SK-N-SH (cell line): Measurements from ENCODE around the gene CHST10. TPM values are rescaled to one million over a fixed set of nuclear protein-coding genes. Genes with fewer than 3 reads are reported as not detected.

ENCODE experiments used
- CTCF ChIA-PET: fragments of 300-600, 350-600 bp; formaldehyde crosslinking; extraction: SDS; loops from one replicate; lab custom pipeline; 2021; lab: Yijun Ruan, JAX
- POLR2A ChIA-PET: fragments of 350-600 bp; sonication (Branson Sonifier 250); formaldehyde crosslinking; extraction: SDS; loops from one replicate; lab custom pipeline; 2020; ENCODE audit warnings: antibody characterized with exemption, inconsistent platforms; lab: Yijun Ruan, JAX
- DNase-seq: peaks from one replicate; pipeline ENCODE4 v3.0.0; 2012
- H2AFZ ChIP-seq: fragments of 200-600 bp; sonication (generic); 2 replicates; pipeline ENCODE4 v1.8.1; 2016; ENCODE audit warnings: antibody characterized with exemption, mild to moderate bottlenecking, low read depth
- H3F3A ChIP-seq: fragments of 200-600 bp; sonication (generic); replicated peaks from 2 replicates; pipeline ENCODE3; 2016; ENCODE audit warnings: antibody characterized with exemption, mild to moderate bottlenecking; ENCODE audit not compliant: insufficient read depth
- H3K27ac ChIP-seq, 2 experiments: fragments of 200-500 bp in 1 of 2; fragments of 200-600 bp in 1 of 2; sonication (Bioruptor generic) in 1 of 2; sonication (generic), shearing (Covaris generic) in 1 of 2; 2 replicates each; pipeline versions ENCODE4 v1.5.1 to v1.6.1; 2014 to 2016; ENCODE audit warnings: low read depth in 2 of 2, inconsistent platforms in 1 of 2, low read length in 1 of 2, mild to moderate bottlenecking in 1 of 2, mixed read lengths in 1 of 2
- H3K27me3 ChIP-seq: fragments of 200-600 bp; sonication (generic), shearing (Covaris generic); 2 replicates; pipeline ENCODE4 v1.6.1; 2016; ENCODE audit warnings: mixed run types; ENCODE audit not compliant: insufficient read depth
- H3K36me3 ChIP-seq, 2 experiments: fragments of 200-500 bp in 1 of 2; fragments of 200-600 bp in 1 of 2; sonication (Bioruptor generic) in 1 of 2; sonication (generic) in 1 of 2; replicated peaks in 1 of 2; 2 replicates each; pipeline versions ENCODE3 to v1.5.1; 2014 to 2016; ENCODE audit warnings: low read length in 1 of 2, mild to moderate bottlenecking in 1 of 2; ENCODE audit not compliant: insufficient read depth in 2 of 2, control insufficient read depth in 1 of 2
- H3K4me1 ChIP-seq, 2 experiments: fragments of 200-500 bp in 1 of 2; fragments of 200-600 bp in 1 of 2; sonication (Bioruptor generic) in 1 of 2; sonication (generic), shearing (Covaris generic) in 1 of 2; 2 replicates each; pipeline versions ENCODE4 v1.5.1 to v1.6.1; 2014 to 2016; ENCODE audit warnings: low read depth in 1 of 2, low read length in 1 of 2, mixed run types in 1 of 2; ENCODE audit not compliant: insufficient read depth in 2 of 2, control insufficient read depth in 1 of 2
- H3K4me2 ChIP-seq: fragments of 200-600 bp; sonication (generic), shearing (Covaris generic); 2 replicates; pipeline ENCODE4 v1.6.1; 2017; ENCODE audit warnings: mixed run types
- H3K4me3 ChIP-seq, 2 experiments: fragments of 200-500 bp in 1 of 2; fragments of 200-600 bp in 1 of 2; sonication (Bioruptor generic) in 1 of 2; sonication (generic), shearing (Covaris generic) in 1 of 2; 2 replicates each; pipeline versions ENCODE4 v1.5.1 to v1.8.1; 2014 to 2016; ENCODE audit warnings: low read depth in 2 of 2, inconsistent platforms in 1 of 2, low read length in 1 of 2, mild to moderate bottlenecking in 1 of 2, mixed read lengths in 1 of 2, moderate library complexity in 1 of 2
- H3K79me2 ChIP-seq: fragments of 200-600 bp; sonication (generic); 2 replicates; pipeline ENCODE4 v1.8.1; 2017; ENCODE audit warnings: mild to moderate bottlenecking; ENCODE audit not compliant: insufficient read depth
- H3K9ac ChIP-seq: fragments of 200-600 bp; sonication (generic); 2 replicates; pipeline ENCODE4 v1.6.1; 2017; ENCODE audit warnings: mixed run types
- H3K9me2 ChIP-seq: fragments of 200-600 bp; sonication (generic); 2 replicates; pipeline ENCODE4 v1.6.1; 2017; ENCODE audit warnings: mixed run types
- H3K9me3 ChIP-seq: fragments of 200-600 bp; sonication (generic); 2 replicates; pipeline ENCODE4 v1.6.1; 2017; ENCODE audit warnings: mixed run types, mild to moderate bottlenecking, moderate library complexity
- H4K20me1 ChIP-seq: fragments of 200-600 bp; sonication (generic); 2 replicates; pipeline ENCODE4 v1.6.1; 2017; ENCODE audit warnings: mild to moderate bottlenecking, mixed run types; ENCODE audit not compliant: insufficient read depth
- CHD2 ChIP-seq: fragments of 150-350 bp; IDR thresholded peaks from 2 replicates; pipeline ENCODE4 v1.6.1; 2018; ENCODE audit warnings: low read length; ENCODE audit not compliant: partially characterized antibody
- CTCF ChIP-seq: fragments of 200-600 bp; sonication (generic); IDR thresholded peaks from 2 replicates; pipeline ENCODE4 v1.6.1; 2017; ENCODE audit warnings: antibody characterized with exemption, mild to moderate bottlenecking, moderate library complexity
- GABPA ChIP-seq: IDR thresholded peaks from 2 replicates; pipeline ENCODE4 v1.4.0; 2012; ENCODE audit warnings: low read depth, mild to moderate bottlenecking
- NFIC ChIP-seq: IDR thresholded peaks from 2 replicates; pipeline ENCODE4 v1.4.0; 2012; ENCODE audit warnings: borderline replicate concordance
- NRF1 ChIP-seq: IDR thresholded peaks from 2 replicates; pipeline ENCODE4 v1.6.1; 2012; ENCODE audit warnings: low read depth, mild to moderate bottlenecking, low read length
- PBX3 ChIP-seq: IDR thresholded peaks from 2 replicates; pipeline ENCODE4; 2012
- REST ChIP-seq: IDR thresholded peaks from 2 replicates; pipeline ENCODE4 v1.6.1; 2012; ENCODE audit warnings: mild to moderate bottlenecking, low read depth, low read length, moderate library complexity
- RXRA ChIP-seq: IDR thresholded peaks from 2 replicates; pipeline ENCODE4 v1.4.0; 2012; ENCODE audit warnings: low read depth, mild to moderate bottlenecking, borderline replicate concordance
- SMC3 ChIP-seq: IDR thresholded peaks from 2 replicates; pipeline ENCODE4 v1.6.1; 2012; ENCODE audit warnings: low read depth, low read length, improper control_type of control experiment
- TEAD4 ChIP-seq: IDR thresholded peaks from 2 replicates; pipeline ENCODE4 v1.4.0; 2012; ENCODE audit warnings: mild to moderate bottlenecking, borderline replicate concordance; ENCODE audit not compliant: insufficient read depth
- WGBS: methylation state at CpG from one replicate; pipeline ENCODE4 v1.1.6; 2017; ENCODE audit warnings: low lambda C conversion rate; 5-methylcytosine and 5-hydroxymethylcytosine counted together
- polyA plus RNA-seq, 3 experiments: library from polyadenylated mRNA; depleted of rRNA; stranded (reverse); fragments of >200 nt; gene quantifications; 2 replicates each; pipeline ENCODE4 v1.2.3, GENCODE V29; 2012
- TF ChIP-seq, protein P1 (sequence below): IDR thresholded peaks from 2 replicates; pipeline ENCODE4 v1.4.0; 2012; ENCODE audit warnings: low read depth, borderline replicate concordance

Gene CHST10
- polyA plus RNA-seq, 1 of the 3 experiments (the other 2 are of a cell fraction), result 17.6 TPM

- DNase-seq, result no peak
- Histone ChIP-seq H3K27me3 (no peaks in the 10 kb centered on the region), H3K36me3 (no peaks in the 10 kb centered on the region), H3F3A (no peaks in the 10 kb centered on the region), H3K27ac (no peak overlapping the region), H2AFZ (no peak overlapping the region), H4K20me1 (no peaks in the 10 kb centered on the region), H3K79me2 (no peaks in the 10 kb centered on the region), H3K9me2 (no peaks in the 10 kb centered on the region), H3K9ac (no peak overlapping the region), H3K4me3 (no peak overlapping the region), H3K4me1 (no peaks in the 10 kb centered on the region), H3K9me3 (no peaks in the 10 kb centered on the region), H3K4me2 (no peak overlapping the region)
- TF ChIP-seq TEAD4, result no peak
- TF ChIP-seq CTCF, result no peak
- no peak for TF ChIP-seq NRF1
- TF ChIP-seq SMC3, result no peak
- no peak for TF ChIP-seq REST
- TF ChIP-seq GABPA, result no peak
- TF ChIP-seq, protein P1, sequence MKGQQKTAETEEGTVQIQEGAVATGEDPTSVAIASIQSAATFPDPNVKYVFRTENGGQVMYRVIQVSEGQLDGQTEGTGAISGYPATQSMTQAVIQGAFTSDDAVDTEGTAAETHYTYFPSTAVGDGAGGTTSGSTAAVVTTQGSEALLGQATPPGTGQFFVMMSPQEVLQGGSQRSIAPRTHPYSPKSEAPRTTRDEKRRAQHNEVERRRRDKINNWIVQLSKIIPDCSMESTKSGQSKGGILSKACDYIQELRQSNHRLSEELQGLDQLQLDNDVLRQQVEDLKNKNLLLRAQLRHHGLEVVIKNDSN, result no peak
- no peak for TF ChIP-seq NFIC
- no peak for TF ChIP-seq CHD2
- ChIA-PET POLR2A (no interaction called here), CTCF (interaction anchor here (18.9 kb wide), 1 partner anchor 115 kb away, joined by 467 read pairs; no protein-coding TSS in a partner anchor)
- WGBS, result 89% methylated on average over 7 of the region's 7 CpGs
These were observed 40.6 kb downstream of the CHST10 start for GRCh38 chr2:100376836-100377235.

GRCh38 chr2:100367163-100367562, 50.3 kb downstream of the CHST10 start:
- H3K27ac ChIP-seq, result no peak overlapping the region
- DNase-seq, result no peak
- POLR2A ChIA-PET, result no interaction called here
- no peak overlapping the region for H3K4me2 ChIP-seq
- H3K4me3 ChIP-seq, result no peak overlapping the region
- 94% methylated on average over 1 of the region's 1 CpG for WGBS
- H2AFZ ChIP-seq, result no peak overlapping the region
- no peaks in the 10 kb centered on the region for H3K36me3 ChIP-seq
- H3K9ac ChIP-seq, result no peak overlapping the region
- no peaks in the 10 kb centered on the region for H3K9me3 ChIP-seq
- CTCF ChIA-PET, result interaction anchor here (1.5 to 7.6 kb wide), 3 partner anchors 14 to 105 kb away, joined by 4 to 53 read pairs (median 25); no protein-coding TSS in a partner anchor
- no peaks in the 10 kb centered on the region; a peak in 1 of 4 replicates for H3K4me1 ChIP-seq
- no peaks in the 10 kb centered on the region for H3K9me2 ChIP-seq
- no peaks in the 10 kb centered on the region for H4K20me1 ChIP-seq
- H3F3A ChIP-seq, result no peaks in the 10 kb centered on the region
- TF ChIP-seq RXRA, result no peak
- TF ChIP-seq NFIC, result no peak
- TF ChIP-seq TEAD4, result no peak
- TF ChIP-seq PBX3, result no peak
- TF ChIP-seq SMC3, result no peak
- TF ChIP-seq, all 33 proteins: peak for 0
- Histone ChIP-seq H3K27me3 (no peaks in the 10 kb centered on the region), H3K79me2 (no peaks in the 10 kb centered on the region)
